ENCODE data around the gene STAB2.

GRCh38 chr12:103578926-103579325 lies 8.1 kb upstream of the STAB2 start:
- TF ChIP-seq POLR2A (IDR thresholded peaks at IDR 0.05; ENCODE audit: low read depth, low read length) (no peak), CTCF (conservative IDR thresholded peaks at IDR 0.05; ENCODE audit: low read depth, low read length) (no peak), RAD21 (IDR thresholded peaks at IDR 0.05; ENCODE audit: low read length) (no peak), BHLHE40 (IDR thresholded peaks at IDR 0.05; ENCODE audit: low read depth, low read length) (no peak), FOS (IDR thresholded peaks at IDR 0.05; ENCODE audit: low read depth, low read length) (no peak), SMC3 (IDR thresholded peaks at IDR 0.05; ENCODE audit: low read depth, low read length) (no peak)
